Measurements from ENCODE around the gene CSAD. TPM values are rescaled to one million over a fixed set of nuclear protein-coding genes. Genes with fewer than 3 reads are reported as not detected.

Gene CSAD
- total RNA-seq, 1 donor from 2014 or later: 22.6 TPM

DNA sequence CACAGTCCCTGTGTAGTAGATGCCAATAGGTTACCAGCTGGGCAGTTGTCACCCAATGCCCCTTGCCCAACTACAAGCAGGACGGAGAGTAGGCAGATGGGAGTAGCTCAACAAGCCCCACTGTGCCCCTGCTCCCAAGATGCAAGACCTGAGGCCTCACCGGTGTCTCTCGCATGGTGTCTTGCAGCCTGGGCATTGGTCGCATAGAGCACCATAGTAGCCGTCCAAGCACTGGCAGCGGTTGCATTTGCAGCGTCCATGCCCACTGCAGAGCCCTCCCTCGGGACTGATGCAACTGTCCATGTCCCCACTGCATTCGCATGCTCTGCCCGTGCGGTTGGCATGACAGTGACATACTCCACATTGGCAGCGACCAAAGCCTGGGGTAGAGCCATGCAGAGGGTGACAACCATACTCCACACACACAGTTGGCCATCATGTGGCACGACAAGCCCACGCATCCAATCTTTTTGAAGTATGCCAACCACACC lies 11.9 kb upstream of the CSAD start:
- H3K9me3 Mint-ChIP-seq: no peaks in the 10 kb centered on the region
- H3K27me3 Mint-ChIP-seq (ENCODE audit: insufficient read depth): no peaks in the 10 kb centered on the region
- intact Hi-C loops (cut with micrococcal nuclease): no loop called here
- peaks cover 22% of the 10 kb centered on the region for H3K4me1 Mint-ChIP-seq (ENCODE audit: low read depth)
- H3K27ac Mint-ChIP-seq: no peak overlapping the region
- peaks cover 70% of the 10 kb centered on the region for H3K36me3 Mint-ChIP-seq (ENCODE audit: low read depth)
- no peak overlapping the region for H3K4me3 Mint-ChIP-seq
- DNase-seq (ENCODE audit: low spot score): no peak

- no peak for DNase-seq (ENCODE audit: low spot score)
- Mint-ChIP-seq H3K27me3 (ENCODE audit: insufficient read depth) (no peaks in the 10 kb centered on the region), H3K27ac (no peak overlapping the region), H3K4me3 (no peak overlapping the region), H3K4me1 (ENCODE audit: low read depth) (peaks cover 22% of the 10 kb centered on the region), H3K9me3 (no peaks in the 10 kb centered on the region), H3K36me3 (ENCODE audit: low read depth) (peaks cover 74% of the 10 kb centered on the region)
- intact Hi-C loops (cut with micrococcal nuclease): no loop called here
Measured at GRCh38 chr12:53191885-53192530, 11.3 kb upstream of the CSAD start.

GRCh38 chr12:53191096-53191884 lies 10.6 kb upstream of the CSAD start:
- Mint-ChIP-seq H3K4me3 (no peak overlapping the region), H3K4me1 (ENCODE audit: low read depth) (peaks cover 22% of the 10 kb centered on the region), H3K27me3 (ENCODE audit: insufficient read depth) (no peaks in the 10 kb centered on the region), H3K36me3 (ENCODE audit: low read depth) (peaks cover 73% of the 10 kb centered on the region), H3K27ac (no peak overlapping the region), H3K9me3 (no peaks in the 10 kb centered on the region)
- DNase-seq (ENCODE audit: low spot score): no peak
- intact Hi-C loops (cut with micrococcal nuclease): no loop called here

DNA sequence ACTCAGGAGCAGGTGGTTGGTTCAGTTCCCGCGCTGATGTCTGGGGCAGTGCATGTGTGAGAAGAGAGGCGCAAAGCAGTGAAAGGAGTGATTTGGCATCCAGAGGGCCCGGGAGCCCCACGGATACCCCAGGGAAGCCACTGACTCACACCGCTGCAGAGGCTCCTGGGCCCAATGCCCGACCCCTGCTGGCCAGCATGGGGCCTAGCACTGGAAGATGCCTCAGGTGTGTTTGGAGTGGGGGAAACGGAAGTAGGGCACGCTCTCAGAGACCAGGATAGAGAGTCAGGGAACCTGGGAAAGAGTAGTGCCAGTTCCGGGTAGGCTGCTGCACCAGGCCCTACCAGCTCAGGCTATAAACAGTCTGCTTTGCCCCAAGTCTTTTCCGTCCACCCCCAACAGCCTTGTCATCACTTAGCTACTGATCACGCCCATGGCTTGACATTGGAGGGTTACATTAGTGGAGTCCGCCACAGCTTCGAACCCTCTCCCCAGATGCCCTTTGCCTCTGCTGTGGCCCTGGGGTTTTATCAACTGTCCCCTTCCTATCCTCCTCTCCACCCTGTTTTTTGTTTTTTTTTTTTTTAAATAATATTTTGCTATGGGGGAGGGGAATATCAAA lies 9.5 kb upstream of the CSAD start:
- Mint-ChIP-seq H3K27ac (no peak overlapping the region), H3K4me1 (ENCODE audit: low read depth) (peaks cover 14% of the 10 kb centered on the region), H3K36me3 (ENCODE audit: low read depth) (peaks cover 73% of the 10 kb centered on the region), H3K9me3 (no peaks in the 10 kb centered on the region), H3K27me3 (ENCODE audit: insufficient read depth) (no peaks in the 10 kb centered on the region), H3K4me3 (no peak overlapping the region)
- no peak for DNase-seq (ENCODE audit: low spot score)
- intact Hi-C loops (cut with micrococcal nuclease): loop anchor here (1.0 kb wide), 1 partner anchor 31 kb away; no protein-coding TSS in a partner anchor

- no peaks in the 10 kb centered on the region for H3K27me3 Mint-ChIP-seq (ENCODE audit: insufficient read depth)
- no peak overlapping the region for H3K27ac Mint-ChIP-seq
- H3K4me3 Mint-ChIP-seq: no peak overlapping the region
- H3K36me3 Mint-ChIP-seq (ENCODE audit: low read depth): peaks cover 71% of the 10 kb centered on the region
- no peak for DNase-seq (ENCODE audit: low spot score)
- peaks cover 32% of the 10 kb centered on the region for H3K4me1 Mint-ChIP-seq (ENCODE audit: low read depth)
- no peaks in the 10 kb centered on the region for H3K9me3 Mint-ChIP-seq
- intact Hi-C loops (cut with micrococcal nuclease): no loop called here
Measured at GRCh38 chr12:53187145-53187899, 6.6 kb upstream of the CSAD start.

DNA sequence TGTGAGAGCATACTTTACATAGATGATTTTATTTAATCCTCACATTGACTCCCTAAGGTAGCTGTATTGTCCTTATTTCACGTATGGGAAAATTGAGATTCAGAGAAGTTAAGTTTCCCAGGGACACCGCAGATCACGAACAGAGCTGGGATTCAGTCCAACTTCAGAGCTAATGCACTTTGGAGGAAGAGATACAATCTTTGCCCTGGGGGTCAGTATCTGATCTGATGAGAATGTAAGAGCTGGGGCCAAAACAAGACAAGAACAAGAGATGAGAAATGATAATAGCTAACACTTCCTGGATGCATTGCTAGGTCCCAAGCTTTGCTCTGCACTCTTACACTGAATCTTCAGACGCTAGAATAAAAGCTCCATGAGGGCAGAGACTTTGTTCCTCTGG lies 6.0 kb upstream of the CSAD start:
- Mint-ChIP-seq H3K4me3 (no peak overlapping the region), H3K27ac (no peak overlapping the region), H3K4me1 (ENCODE audit: low read depth) (peaks cover 37% of the 10 kb centered on the region), H3K27me3 (ENCODE audit: insufficient read depth) (no peaks in the 10 kb centered on the region), H3K9me3 (no peaks in the 10 kb centered on the region), H3K36me3 (ENCODE audit: low read depth) (peaks cover 71% of the 10 kb centered on the region)
- intact Hi-C loops (cut with micrococcal nuclease): no loop called here
- DNase-seq (ENCODE audit: low spot score): no peak

DNA sequence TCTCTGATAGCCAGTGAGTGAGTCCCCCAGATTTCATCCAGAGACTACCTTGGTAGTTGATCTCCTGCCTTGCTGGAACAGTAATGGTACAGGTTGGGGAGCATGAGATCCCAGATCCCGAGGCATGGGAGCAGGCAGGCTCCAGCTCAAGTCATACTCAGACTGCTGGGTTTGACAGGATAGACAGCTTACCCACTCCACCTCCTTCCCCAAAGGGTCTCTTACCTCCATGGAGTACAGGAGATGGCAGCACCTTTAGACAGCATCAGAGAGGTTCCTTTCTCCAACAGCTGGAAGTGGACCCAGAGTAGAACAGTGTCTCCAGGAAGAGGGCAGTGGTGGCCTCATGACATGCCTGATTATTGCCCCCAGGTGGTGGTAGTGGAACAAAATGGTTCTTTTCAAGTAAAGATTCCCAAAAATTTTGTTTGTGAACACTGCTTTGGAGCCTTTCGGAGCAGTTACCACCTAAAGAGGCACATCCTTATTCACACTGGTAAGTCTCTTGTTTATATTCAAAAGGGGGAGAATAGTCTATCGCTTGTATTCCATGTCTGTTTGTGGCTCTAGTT lies 4.9 kb upstream of the CSAD start:
- no peak overlapping the region for H3K4me3 Mint-ChIP-seq
- H3K9me3 Mint-ChIP-seq: no peaks in the 10 kb centered on the region
- H3K27me3 Mint-ChIP-seq (ENCODE audit: insufficient read depth): no peaks in the 10 kb centered on the region
- intact Hi-C loops (cut with micrococcal nuclease): no loop called here
- peaks cover 66% of the 10 kb centered on the region for H3K36me3 Mint-ChIP-seq (ENCODE audit: low read depth)
- peaks cover 41% of the 10 kb centered on the region for H3K4me1 Mint-ChIP-seq (ENCODE audit: low read depth)
- no peak overlapping the region for H3K27ac Mint-ChIP-seq
- DNase-seq (ENCODE audit: low spot score): no peak

- no peaks in the 10 kb centered on the region for H3K27me3 Mint-ChIP-seq (ENCODE audit: insufficient read depth)
- peaks cover 38% of the 10 kb centered on the region for H3K4me1 Mint-ChIP-seq (ENCODE audit: low read depth)
- H3K27ac Mint-ChIP-seq: no peak overlapping the region
- intact Hi-C loops (cut with micrococcal nuclease): no loop called here
- DNase-seq (ENCODE audit: low spot score): no peak
- no peak overlapping the region for H3K4me3 Mint-ChIP-seq
- peaks cover 63% of the 10 kb centered on the region for H3K36me3 Mint-ChIP-seq (ENCODE audit: low read depth)
- no peaks in the 10 kb centered on the region for H3K9me3 Mint-ChIP-seq
Measured at GRCh38 chr12:53184828-53185227, 4.1 kb upstream of the CSAD start.

GRCh38 chr12:53182903-53183302 lies 2.2 kb upstream of the CSAD start:
- DNase-seq (ENCODE audit: low spot score): no peak
- Mint-ChIP-seq H3K27ac (no peak overlapping the region), H3K9me3 (no peaks in the 10 kb centered on the region), H3K36me3 (ENCODE audit: low read depth) (peaks cover 57% of the 10 kb centered on the region), H3K4me3 (peak overlapping the region; percentile 86), H3K27me3 (ENCODE audit: insufficient read depth) (no peaks in the 10 kb centered on the region), H3K4me1 (ENCODE audit: low read depth) (peaks cover 46% of the 10 kb centered on the region)
- intact Hi-C loops (cut with micrococcal nuclease): no loop called here

DNA sequence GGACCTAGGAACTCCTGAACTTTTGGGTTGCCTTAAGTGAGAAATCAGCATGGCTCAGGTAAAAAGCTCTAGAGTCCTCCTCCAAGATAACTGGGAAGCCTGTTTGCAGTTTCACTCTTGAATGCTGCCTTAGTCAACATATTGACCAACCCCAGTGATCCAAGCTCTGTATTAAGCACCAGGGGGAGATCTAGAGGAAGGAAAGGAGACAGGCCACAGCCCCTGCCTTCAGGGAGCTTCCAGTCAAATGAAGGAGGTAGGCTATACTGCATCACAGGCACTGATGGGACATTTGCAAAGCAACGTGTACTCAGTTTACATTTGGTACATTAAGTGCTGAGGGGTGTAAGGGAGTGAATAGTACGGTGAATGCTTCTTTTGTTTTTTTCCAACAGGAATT lies 1.2 kb upstream of the CSAD start:
- intact Hi-C loops (cut with micrococcal nuclease): loop anchor here (1.0 kb wide), 1 partner anchor 319 kb away; the partner anchor contains the start of gene TARBP2
- no peak for DNase-seq (ENCODE audit: low spot score)
- H3K4me1 Mint-ChIP-seq (ENCODE audit: low read depth): peaks cover 46% of the 10 kb centered on the region
- no peaks in the 10 kb centered on the region for H3K9me3 Mint-ChIP-seq
- peaks cover 48% of the 10 kb centered on the region for H3K36me3 Mint-ChIP-seq (ENCODE audit: low read depth)
- peak overlapping the region; percentile 86 for H3K4me3 Mint-ChIP-seq
- no peaks in the 10 kb centered on the region for H3K27me3 Mint-ChIP-seq (ENCODE audit: insufficient read depth)
- peak overlapping the region; percentile 88 for H3K27ac Mint-ChIP-seq

DNA sequence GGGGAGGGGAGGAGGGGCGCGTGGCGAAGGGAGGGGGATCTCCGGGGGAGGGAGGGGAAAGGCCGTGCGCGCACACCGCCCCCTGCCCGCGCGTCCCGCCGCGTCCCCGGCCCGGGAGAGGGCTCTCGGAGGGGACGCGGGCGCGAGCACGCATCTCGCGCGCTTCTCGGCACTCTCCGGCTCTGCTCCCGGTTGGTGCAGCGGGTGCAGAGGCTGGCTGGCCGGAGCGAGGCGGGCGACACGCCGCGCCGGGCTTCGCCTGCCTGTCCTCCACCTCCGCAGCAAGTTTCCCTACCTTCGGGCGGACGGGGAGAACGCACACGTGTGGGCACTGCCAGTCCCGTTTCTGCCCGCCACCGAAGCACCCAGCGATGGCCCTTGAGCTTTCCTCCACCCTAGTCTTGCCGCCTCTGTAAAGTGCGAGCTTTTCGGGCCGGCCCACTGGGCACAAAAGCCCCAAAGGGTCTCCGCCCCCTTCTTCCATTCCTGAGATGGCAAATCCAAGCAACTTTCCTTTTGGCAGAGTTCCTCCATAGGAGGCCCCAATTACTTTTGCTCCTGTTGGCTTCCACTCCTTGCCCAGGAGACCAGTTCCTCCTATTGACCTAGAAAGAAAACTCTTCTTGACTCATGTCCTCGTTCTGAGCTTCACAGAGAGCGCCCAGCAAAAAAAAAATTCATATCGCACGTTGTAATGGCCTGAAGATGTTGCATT lies 363 bp upstream of the CSAD start:
- peak overlapping the region; percentile 88 for H3K27ac Mint-ChIP-seq
- intact Hi-C loops (cut with micrococcal nuclease): loop anchor here (1.0 kb wide), 13 partner anchors 19 to 320 kb away; partner anchors contain the start of genes AAAS, EIF4B, ESPL1 and MYG1
- H3K4me3 Mint-ChIP-seq: peak overlapping the region; percentile 86
- peak; percentile 73 for DNase-seq (ENCODE audit: low spot score)
- no peaks in the 10 kb centered on the region for H3K27me3 Mint-ChIP-seq (ENCODE audit: insufficient read depth)
- no peaks in the 10 kb centered on the region for H3K9me3 Mint-ChIP-seq
- peaks cover 41% of the 10 kb centered on the region for H3K36me3 Mint-ChIP-seq (ENCODE audit: low read depth)
- peaks cover 46% of the 10 kb centered on the region for H3K4me1 Mint-ChIP-seq (ENCODE audit: low read depth)

Data from activated T-helper 1 cell treated with anti-CD3 and anti-CD28 coated beads, Interleukin-12 subunit alpha, Interleukin-12 subunit beta, Interleukin-2, Interleukin-4 antibody, amounts not matched to agents 30 ng/mL and 10 ng/mL and 1 ng/mL, durations not matched to agents 14 hours and 24 hours and 36 hours (primary cell).